OCI-LY3 (cell line): Measurements from ENCODE around the gene LRP3.

Experiments used
- H2AFZ ChIP-seq: fragments of 200-600, 300-600 bp; shearing (Covaris generic); 2 replicates; pipeline ENCODE4 v1.6.0; 2014; ENCODE audit warnings: antibody characterized with exemption, low read depth, low read length
- H3K27ac ChIP-seq: fragments of 200-600, 300-600 bp; sonication (generic); 2 replicates; pipeline ENCODE4 v1.5.1; 2014; ENCODE audit warnings: mild to moderate bottlenecking, low read length, moderate library complexity, mixed read lengths
- H3K27me3 ChIP-seq: fragments of 200-600, 300-600 bp; sonication (generic); 2 replicates; pipeline ENCODE4 v1.6.1; 2014; ENCODE audit warnings: low read depth, low read length, mixed read lengths
- H3K36me3 ChIP-seq: fragments of 200-600, 300-600 bp; sonication (generic); replicated peaks from 2 replicates; pipeline ENCODE3; 2014; ENCODE audit warnings: low read depth, low read length, mixed read lengths
- H3K4me1 ChIP-seq: fragments of 300-600, 200-600 bp; sonication (generic); 2 replicates; pipeline ENCODE4 v1.6.1; 2014; ENCODE audit warnings: low read length, mixed read lengths
- H3K4me2 ChIP-seq: fragments of 200-600, 300-600 bp; sonication (generic); 2 replicates; pipeline ENCODE4 v1.6.1; 2014; ENCODE audit warnings: low read length, mixed read lengths
- H3K4me3 ChIP-seq: fragments of 300-600, 200-600 bp; sonication (generic); 2 replicates; pipeline ENCODE4 v1.5.1; 2014; ENCODE audit warnings: antibody characterized with exemption, mild to moderate bottlenecking, low read length, moderate library complexity
- H3K79me2 ChIP-seq: fragments of 300-600, 200-600 bp; shearing (Covaris generic); 2 replicates; pipeline ENCODE4 v1.6.1; 2014; ENCODE audit warnings: mild to moderate bottlenecking, low read length, mixed read lengths
- H3K9ac ChIP-seq: fragments of 300-600, 200-600 bp; shearing (Covaris generic); 2 replicates; pipeline ENCODE4 v1.6.0; 2014; ENCODE audit warnings: mild to moderate bottlenecking, low read length, moderate library complexity
- H3K9me3 ChIP-seq: fragments of 200-600, 300-600 bp; shearing (Covaris generic); 2 replicates; pipeline ENCODE4 v1.6.1; 2014; ENCODE audit warnings: low read length, mixed read lengths; ENCODE audit not compliant: insufficient read depth
- H4K20me1 ChIP-seq: fragments of 200-600, 300-600 bp; sonication (generic); 2 replicates; pipeline ENCODE4 v1.6.1; 2016; ENCODE audit warnings: low read length, mixed read lengths; ENCODE audit not compliant: insufficient read depth
- CTCF ChIP-seq: fragments of 200-600, 300-600 bp; sonication (generic); IDR thresholded peaks from 2 replicates; pipeline ENCODE4 v1.5.1; 2014; ENCODE audit warnings: antibody characterized with exemption, low read length, low read depth
- EZH2phosphoT487 ChIP-seq: fragments of 200-600 bp; shearing (Covaris generic); IDR thresholded peaks from 2 replicates; pipeline ENCODE4 v1.6.1; 2018; ENCODE audit warnings: antibody characterized with exemption, mixed run types, low read depth

Gene LRP3

DNA sequence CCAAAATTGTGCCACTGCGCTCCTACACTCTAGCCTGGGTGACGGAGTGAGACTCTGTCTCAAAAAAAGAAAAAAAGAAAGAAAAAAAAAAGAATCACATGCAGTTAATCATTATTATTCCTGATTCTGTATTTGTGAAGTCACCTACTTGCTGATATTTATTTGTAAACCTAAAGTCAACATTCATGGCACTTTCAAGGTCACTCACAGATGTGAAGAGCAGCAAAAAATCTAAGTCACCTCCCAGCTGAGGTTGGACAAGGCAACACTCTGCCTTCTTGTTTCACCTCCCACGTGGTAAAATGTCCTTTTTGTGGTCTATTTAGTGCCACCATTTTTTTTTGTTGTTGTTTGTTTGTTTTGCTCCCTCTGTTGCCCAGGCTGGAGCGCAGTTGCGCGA, 35.8 kb upstream of the LRP3 start:
- no peak for TF ChIP-seq CTCF
- no peak for TF ChIP-seq EZH2phosphoT487
- H3K4me3 ChIP-seq, result no peak overlapping the region
- H3K27ac ChIP-seq, result no peak overlapping the region
- no peaks in the 10 kb centered on the region for H3K79me2 ChIP-seq
- no peaks in the 10 kb centered on the region for H3K36me3 ChIP-seq
- no peak overlapping the region for H3K9ac ChIP-seq
- no peaks in the 10 kb centered on the region for H4K20me1 ChIP-seq
- H3K4me2 ChIP-seq, result no peak overlapping the region
- no peaks in the 10 kb centered on the region for H3K27me3 ChIP-seq
- H2AFZ ChIP-seq, result no peak overlapping the region
- no peaks in the 10 kb centered on the region for H3K4me1 ChIP-seq
- no peaks in the 10 kb centered on the region for H3K9me3 ChIP-seq

DNA sequence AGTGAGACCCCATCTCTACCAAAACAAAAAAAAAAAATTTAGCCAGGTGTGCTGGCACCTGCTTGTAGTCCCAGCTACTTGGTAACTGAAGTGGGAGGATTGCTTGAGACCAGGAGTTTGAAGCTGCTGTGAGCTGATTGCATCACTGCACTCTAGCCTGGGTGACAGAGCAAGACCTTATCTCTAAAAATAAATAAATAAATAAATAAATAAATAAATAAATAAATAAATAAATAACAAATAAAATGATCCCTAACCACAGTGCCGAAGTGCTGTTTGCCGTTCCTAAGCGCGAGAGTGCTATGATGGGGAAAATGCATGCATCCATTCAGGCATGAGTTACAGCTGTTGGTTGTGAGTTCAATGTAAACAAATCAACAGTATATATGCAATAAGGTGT, 35.0 kb upstream of the LRP3 start:
- no peaks in the 10 kb centered on the region for H3K36me3 ChIP-seq
- no peak overlapping the region for H3K27ac ChIP-seq
- no peak overlapping the region for H3K4me2 ChIP-seq
- no peak for TF ChIP-seq CTCF
- no peak for TF ChIP-seq EZH2phosphoT487
- no peak overlapping the region for H3K4me3 ChIP-seq
- no peaks in the 10 kb centered on the region for H3K27me3 ChIP-seq
- H2AFZ ChIP-seq, result no peak overlapping the region
- no peaks in the 10 kb centered on the region for H3K79me2 ChIP-seq
- no peaks in the 10 kb centered on the region for H3K9me3 ChIP-seq
- H4K20me1 ChIP-seq, result no peaks in the 10 kb centered on the region
- H3K9ac ChIP-seq, result no peak overlapping the region
- H3K4me1 ChIP-seq, result no peaks in the 10 kb centered on the region

DNA sequence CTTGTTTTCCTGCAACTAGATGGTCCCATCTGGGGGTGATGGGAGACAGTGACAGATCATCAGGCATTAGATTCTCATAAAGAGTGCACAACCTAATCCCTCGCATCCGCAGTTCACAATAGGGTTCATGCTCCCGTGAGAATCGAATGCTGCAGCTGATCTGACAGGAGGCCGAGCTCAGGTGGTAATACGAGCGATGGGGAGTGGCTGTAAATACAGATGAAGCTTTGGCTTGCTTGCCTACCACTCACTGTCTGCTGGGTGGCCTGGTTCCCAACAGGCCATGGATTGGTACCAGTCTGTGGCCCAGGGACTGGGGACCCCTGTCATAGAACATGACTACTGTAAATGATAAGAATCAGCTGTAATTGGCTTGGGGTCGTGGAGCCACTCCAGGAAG, 34.2 kb upstream of the LRP3 start:
- Histone ChIP-seq H2AFZ (no peak overlapping the region), H3K4me1 (no peaks in the 10 kb centered on the region), H3K4me2 (no peak overlapping the region), H3K9me3 (no peaks in the 10 kb centered on the region), H3K27ac (no peak overlapping the region), H4K20me1 (no peaks in the 10 kb centered on the region), H3K27me3 (no peaks in the 10 kb centered on the region), H3K4me3 (no peak overlapping the region), H3K36me3 (no peaks in the 10 kb centered on the region), H3K9ac (no peak overlapping the region), H3K79me2 (no peaks in the 10 kb centered on the region)
- no peak for TF ChIP-seq CTCF
- TF ChIP-seq EZH2phosphoT487, result no peak

DNA sequence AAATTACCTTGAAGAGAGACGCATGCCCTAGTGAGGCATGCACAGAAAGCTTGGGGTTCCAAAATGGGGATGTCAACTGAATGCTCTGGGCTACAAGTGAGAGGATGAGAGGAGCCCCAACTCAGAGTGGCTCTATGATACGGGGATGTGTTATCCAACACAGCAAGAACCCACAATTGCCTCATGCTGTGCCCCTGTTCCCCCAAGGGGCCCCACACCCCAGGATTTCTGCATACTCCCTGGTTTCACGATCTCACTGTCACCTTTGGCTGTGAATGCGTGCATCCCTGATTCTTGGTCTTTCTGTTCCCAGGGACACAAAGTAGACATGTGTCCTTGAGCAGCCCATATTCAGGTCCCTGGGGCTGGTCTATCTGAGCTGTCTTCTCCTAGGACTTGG, 32.9 kb upstream of the LRP3 start:
- H3K4me2 ChIP-seq, result no peak overlapping the region

More for the DNA sequence above, 32.9 kb upstream of the LRP3 start:
- H4K20me1 ChIP-seq, result no peaks in the 10 kb centered on the region
- no peaks in the 10 kb centered on the region for H3K27me3 ChIP-seq
- no peak overlapping the region for H2AFZ ChIP-seq
- H3K4me1 ChIP-seq, result no peaks in the 10 kb centered on the region
- H3K27ac ChIP-seq, result no peak overlapping the region
- H3K36me3 ChIP-seq, result no peaks in the 10 kb centered on the region
- no peak for TF ChIP-seq EZH2phosphoT487
- no peak for TF ChIP-seq CTCF
- no peak overlapping the region for H3K4me3 ChIP-seq
- H3K79me2 ChIP-seq, result no peaks in the 10 kb centered on the region
- H3K9me3 ChIP-seq, result no peaks in the 10 kb centered on the region
- H3K9ac ChIP-seq, result no peak overlapping the region
